Right lobe of liver (tissue), 4 donors: Measurements from ENCODE around the gene BLOC1S5.

Source experiments
- CTCF ChIP-seq, 4 donors: fragments of 200-600 bp in 3 of 4; fragments of 450-650 bp in 1 of 4; IDR thresholded peaks; one replicate each; pipeline versions ENCODE4 v1.5.1 to v1.8.0; 2016 to 2022; ENCODE audit warnings: antibody characterized with exemption in 4 of 4, mild to moderate bottlenecking in 2 of 4
- POLR2A ChIP-seq: fragments of 450-650 bp; IDR thresholded peaks from one replicate; pipeline ENCODE4 v1.6.1; 2017; ENCODE audit warnings: antibody characterized with exemption, mild to moderate bottlenecking
- donor health status: DM: no; HTN: no; CAD: no.
- donor health status: DM: no; HTN: no; CAD: no.
- donor health status: DM: no; HTN: yes; CAD: no.

- TF ChIP-seq CTCF (IDR thresholded peaks at IDR 0.05) (no peak), POLR2A (no peak)
Measured at GRCh38 chr6:8060346-8060745, 3.8 kb downstream of the BLOC1S5 start.
